Measurements from ENCODE around the gene AHRR. TPM values are rescaled to one million over a fixed set of nuclear protein-coding genes. Genes with fewer than 3 reads are reported as not detected.
"Not testable (repeated sequence)": the region's sequence is repeated elsewhere in the genome, so short reads cannot be mapped to it uniquely, and the experiment has no call there.

AHRR gene
- total RNA-seq, 1 experiment from 2014 or later = 1.9 TPM

DNA sequence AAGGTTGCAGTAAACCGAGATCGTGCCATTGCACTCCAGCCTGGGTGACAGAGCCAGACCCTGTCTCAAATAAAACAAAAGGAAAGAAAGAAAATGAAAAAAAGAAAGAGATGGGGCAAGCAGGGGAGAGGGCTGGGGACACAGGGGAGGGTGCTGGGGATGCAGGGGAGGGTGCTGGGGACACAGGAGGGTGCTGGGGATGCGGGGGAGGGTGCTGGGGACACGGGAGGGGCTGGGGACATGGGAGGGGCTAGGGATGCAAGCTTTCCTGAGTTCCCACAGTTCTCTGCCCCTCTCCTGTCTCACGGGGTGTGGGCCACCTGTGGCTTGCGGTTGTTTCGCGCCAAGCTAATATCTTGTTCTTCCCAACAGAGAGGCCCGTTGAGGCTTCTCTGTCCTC lies 42.9 kb upstream of the AHRR start:
- Histone ChIP-seq H3K79me2 (ENCODE audit: low read length) (peaks cover 97% of the 10 kb centered on the region), H2AFZ (ENCODE audit: low read length) (no peak overlapping the region), H3K36me3 (ENCODE audit: low read depth, low read length) (peaks cover 38% of the 10 kb centered on the region), H4K20me1 (ENCODE audit: low read length) (peaks cover 25% of the 10 kb centered on the region), H3K4me3 (ENCODE audit: low read length) (no peak overlapping the region), H3K4me1 (ENCODE audit: insufficient read depth, low read length) (peaks cover 13% of the 10 kb centered on the region), H3F3A (ENCODE audit: low read length, unreplicated experiment) (no peaks in the 10 kb centered on the region), H3K9me3 (ENCODE audit: low read length) (no peaks in the 10 kb centered on the region), H3K9me2 (replicated peaks; ENCODE audit: low read length) (no peaks in the 10 kb centered on the region), H3K4me2 (ENCODE audit: low read length) (no peak overlapping the region), H3K27me3 (ENCODE audit: low read length) (no peaks in the 10 kb centered on the region), H3K9ac (ENCODE audit: low read length) (no peak overlapping the region), H3K27ac (ENCODE audit: low read length) (no peak overlapping the region)
- DNase-seq (no peak), ATAC-seq (no peak)
- TF ChIP-seq EZH2phosphoT487 (IDR thresholded peaks at IDR 0.05; ENCODE audit: borderline replicate concordance, low read length) (no peak), EZH2 (IDR thresholded peaks at IDR 0.05; ENCODE audit: low read length, unreplicated experiment) (no peak), CTCF (conservative IDR thresholded peaks at IDR 0.05; ENCODE audit: low read depth, low read length) (no peak)
- BruUV-seq (replicated peaks) = no TSS peak
- intact Hi-C loops (cut with micrococcal nuclease) = no loop called here
- ChIA-PET POLR2A (ENCODE audit: unreplicated experiment) (no interaction called here), CTCF (no interaction called here)

DNA sequence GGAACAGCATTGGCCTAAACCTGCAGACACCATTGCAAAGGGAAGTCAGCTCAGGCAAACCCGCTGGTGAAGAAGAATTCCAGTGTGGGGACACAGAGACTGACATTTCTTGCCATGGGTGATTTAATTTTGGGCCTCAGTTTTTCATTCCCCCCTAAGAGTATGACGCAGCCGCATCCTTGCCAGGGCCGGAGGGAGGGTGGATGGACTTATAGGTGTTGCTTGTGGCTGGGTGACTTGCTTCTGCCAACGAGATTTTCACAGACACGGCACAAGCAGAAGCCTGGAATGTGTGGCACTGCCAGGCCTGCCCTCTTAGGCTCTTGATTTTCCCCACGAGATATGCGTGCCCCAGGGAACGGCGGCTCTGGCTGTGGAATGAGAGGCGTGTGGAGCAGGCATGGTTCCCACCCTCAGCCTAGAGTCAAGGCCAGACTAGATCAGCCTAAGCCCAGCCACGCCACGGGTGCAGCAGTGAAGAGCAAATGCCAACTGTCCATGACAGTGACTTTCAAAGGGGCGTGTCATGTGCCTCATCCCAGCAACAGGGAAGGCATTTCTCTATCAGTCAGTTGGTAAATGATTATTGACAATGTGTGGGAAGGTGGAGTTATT lies 42.4 kb upstream of the AHRR start:
- H3F3A ChIP-seq (ENCODE audit: low read length, unreplicated experiment); H3K9me2 ChIP-seq (replicated peaks; ENCODE audit: low read length); H2AFZ ChIP-seq (ENCODE audit: low read length); POLR2A ChIA-PET (ENCODE audit: unreplicated experiment); H3K27me3 ChIP-seq (ENCODE audit: low read length); intact Hi-C loops (cut with micrococcal nuclease); BruUV-seq (replicated peaks); ATAC-seq; H3K27ac ChIP-seq (ENCODE audit: low read length); H3K4me1 ChIP-seq (ENCODE audit: insufficient read depth, low read length); H3K9me3 ChIP-seq (ENCODE audit: low read length); H3K4me3 ChIP-seq (ENCODE audit: low read length); H3K4me2 ChIP-seq (ENCODE audit: low read length); CTCF ChIA-PET; DNase-seq; H3K9ac ChIP-seq (ENCODE audit: low read length): not testable (repeated sequence)
- peaks cover 38% of the 10 kb centered on the region for H3K36me3 ChIP-seq (ENCODE audit: low read depth, low read length)
- peaks cover 23% of the 10 kb centered on the region for H4K20me1 ChIP-seq (ENCODE audit: low read length)
- H3K79me2 ChIP-seq (ENCODE audit: low read length) = peaks cover 97% of the 10 kb centered on the region

DNA sequence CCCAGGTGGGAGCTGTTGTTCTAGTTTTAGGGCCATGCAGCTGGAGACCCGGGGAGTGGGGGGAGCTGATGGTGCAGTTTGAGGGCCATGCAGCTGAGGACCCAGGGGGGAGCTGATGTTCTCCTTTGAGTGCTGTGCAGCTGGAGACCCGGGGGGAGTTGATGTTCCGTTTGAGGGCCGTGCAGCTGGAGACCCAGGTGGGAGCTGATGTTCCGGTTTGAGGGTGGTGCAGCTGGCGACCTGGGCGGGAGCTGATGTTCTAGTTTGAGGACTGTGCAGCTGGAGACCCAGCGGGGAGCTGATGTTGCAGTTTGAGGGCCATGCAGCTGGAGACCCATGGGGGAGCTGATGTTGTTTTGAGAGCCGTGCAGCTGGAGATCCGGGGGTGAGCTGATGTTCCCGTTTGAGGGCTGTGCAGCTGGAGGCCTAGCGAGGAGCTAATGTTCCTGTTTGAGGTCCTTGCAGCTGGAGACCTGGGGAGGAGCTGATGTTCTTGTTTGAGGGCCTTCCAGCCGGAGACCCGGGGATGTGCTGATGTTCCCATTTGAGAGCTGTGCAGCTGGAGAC lies 35.4 kb upstream of the AHRR start:
- no TSS peak for BruUV-seq (replicated peaks)
- ChIA-PET CTCF (no interaction called here), POLR2A (ENCODE audit: unreplicated experiment) (no interaction called here)
- no peak overlapping the region for H2AFZ ChIP-seq (ENCODE audit: low read length)
- no peaks in the 10 kb centered on the region for H3F3A ChIP-seq (ENCODE audit: low read length, unreplicated experiment)
- ATAC-seq (no peak), DNase-seq (no peak)
- no peaks in the 10 kb centered on the region for H3K27me3 ChIP-seq (ENCODE audit: low read length)
- H3K4me3 ChIP-seq (ENCODE audit: low read length) = no peak overlapping the region
- H3K79me2 ChIP-seq (ENCODE audit: low read length) = peaks cover 84% of the 10 kb centered on the region
- H3K4me1 ChIP-seq (ENCODE audit: insufficient read depth, low read length) = no peaks in the 10 kb centered on the region
- TF ChIP-seq EZH2phosphoT487 (IDR thresholded peaks at IDR 0.05; ENCODE audit: borderline replicate concordance, low read length) (no peak), EZH2 (IDR thresholded peaks at IDR 0.05; ENCODE audit: low read length, unreplicated experiment) (no peak), CTCF (conservative IDR thresholded peaks at IDR 0.05; ENCODE audit: low read depth, low read length) (no peak)
- no peak overlapping the region for H3K9ac ChIP-seq (ENCODE audit: low read length)
- no peaks in the 10 kb centered on the region for H3K9me2 ChIP-seq (replicated peaks; ENCODE audit: low read length)
- H3K36me3 ChIP-seq (ENCODE audit: low read depth, low read length) = peaks cover 18% of the 10 kb centered on the region; the same call in 1 of the 2 replicates
- no peak overlapping the region for H3K4me2 ChIP-seq (ENCODE audit: low read length)
- peaks cover 8% of the 10 kb centered on the region; the same call in 1 of the 2 replicates for H4K20me1 ChIP-seq (ENCODE audit: low read length)
- H3K9me3 ChIP-seq (ENCODE audit: low read length) = no peaks in the 10 kb centered on the region
- intact Hi-C loops (cut with micrococcal nuclease) = no loop called here
- no peak overlapping the region for H3K27ac ChIP-seq (ENCODE audit: low read length)

DNA sequence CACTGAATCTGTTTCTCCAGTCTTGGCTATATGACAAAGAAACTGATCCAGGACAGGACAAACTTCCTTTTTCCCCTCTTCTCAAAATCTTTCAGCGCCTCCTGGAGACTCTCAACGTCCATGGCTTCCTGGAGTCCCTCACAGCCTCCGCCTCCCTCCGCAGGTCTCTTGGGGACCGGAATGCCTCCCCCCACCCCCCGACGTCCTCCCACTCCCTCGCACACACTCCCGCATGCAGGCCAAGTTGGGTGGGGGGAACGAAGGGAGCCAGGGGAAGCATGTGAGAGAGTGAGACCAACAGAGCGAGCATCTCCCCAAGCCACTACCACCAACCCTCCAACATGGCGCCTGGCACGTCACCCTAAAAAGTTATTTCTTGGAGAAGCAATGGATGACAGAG lies 31.3 kb upstream of the AHRR start:
- H3K4me3 ChIP-seq (ENCODE audit: low read length); H3F3A ChIP-seq (ENCODE audit: low read length, unreplicated experiment); H3K9ac ChIP-seq (ENCODE audit: low read length); ATAC-seq; H3K4me1 ChIP-seq (ENCODE audit: insufficient read depth, low read length); H3K9me2 ChIP-seq (replicated peaks; ENCODE audit: low read length); H3K36me3 ChIP-seq (ENCODE audit: low read depth, low read length); BruUV-seq (replicated peaks); H3K4me2 ChIP-seq (ENCODE audit: low read length); H3K27me3 ChIP-seq (ENCODE audit: low read length); H4K20me1 ChIP-seq (ENCODE audit: low read length); POLR2A ChIA-PET (ENCODE audit: unreplicated experiment); CTCF ChIA-PET; H3K9me3 ChIP-seq (ENCODE audit: low read length); intact Hi-C loops (cut with micrococcal nuclease); H3K27ac ChIP-seq (ENCODE audit: low read length); DNase-seq; H2AFZ ChIP-seq (ENCODE audit: low read length): not testable (repeated sequence)
- H3K79me2 ChIP-seq (ENCODE audit: low read length) = peaks cover 56% of the 10 kb centered on the region

GRCh38 chr5:291345-291744 lies 30.2 kb upstream of the AHRR start:
- CTCF ChIA-PET; H4K20me1 ChIP-seq (ENCODE audit: low read length); POLR2A ChIA-PET (ENCODE audit: unreplicated experiment): not testable (repeated sequence)

More at GRCh38 chr5:291345-291744, 30.2 kb upstream of the AHRR start:
- H3F3A ChIP-seq (ENCODE audit: low read length, unreplicated experiment); H3K9me3 ChIP-seq (ENCODE audit: low read length); H3K9me2 ChIP-seq (replicated peaks; ENCODE audit: low read length); H3K4me2 ChIP-seq (ENCODE audit: low read length); H2AFZ ChIP-seq (ENCODE audit: low read length); H3K4me1 ChIP-seq (ENCODE audit: insufficient read depth, low read length); intact Hi-C loops (cut with micrococcal nuclease); BruUV-seq (replicated peaks); H3K4me3 ChIP-seq (ENCODE audit: low read length); H3K27ac ChIP-seq (ENCODE audit: low read length); H3K36me3 ChIP-seq (ENCODE audit: low read depth, low read length); H3K9ac ChIP-seq (ENCODE audit: low read length); DNase-seq; ATAC-seq; H3K27me3 ChIP-seq (ENCODE audit: low read length): not testable (repeated sequence)
- H3K79me2 ChIP-seq (ENCODE audit: low read length) = peaks cover 44% of the 10 kb centered on the region
